HL-60/S4 (cell line): ENCODE data around the gene GCDH.

Source experiments
- in situ Hi-C: fragments of 300-500 bp; cut with MboI; formaldehyde crosslinking; loops from 2 replicates; pipeline ENCODE4 v1.14.3; 2022; ENCODE audit warnings: low sequenced_read_pairs

Gene GCDH

GRCh38 chr19:12938779-12939601, 48.0 kb downstream of the GCDH start:
- in situ Hi-C loops, result no loop called here

DNA sequence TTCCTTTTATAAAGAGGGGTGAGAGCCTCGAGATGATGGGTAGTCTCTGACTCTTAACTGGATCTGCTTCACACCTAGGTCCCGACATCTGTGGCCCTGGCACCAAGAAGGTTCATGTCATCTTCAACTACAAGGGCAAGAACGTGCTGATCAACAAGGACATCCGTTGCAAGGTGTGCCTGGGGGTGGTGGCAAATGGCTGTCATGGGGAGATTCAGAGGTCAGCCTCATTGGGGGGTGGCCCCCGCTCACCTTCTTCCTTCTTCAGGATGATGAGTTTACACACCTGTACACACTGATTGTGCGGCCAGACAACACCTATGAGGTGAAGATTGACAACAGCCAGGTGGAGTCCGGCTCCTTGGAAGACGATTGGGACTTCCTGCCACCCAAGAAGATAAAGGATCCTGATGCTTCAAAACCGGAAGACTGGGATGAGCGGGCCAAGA, 49.0 kb downstream of the GCDH start:
- in situ Hi-C loops, result no loop called here

GRCh38 chr19:12940897-12941296, 49.9 kb downstream of the GCDH start:
- in situ Hi-C loops, result no loop called here

GRCh38 chr19:12943437-12944044, 52.6 kb downstream of the GCDH start:
- in situ Hi-C loops, result no loop called here

DNA sequence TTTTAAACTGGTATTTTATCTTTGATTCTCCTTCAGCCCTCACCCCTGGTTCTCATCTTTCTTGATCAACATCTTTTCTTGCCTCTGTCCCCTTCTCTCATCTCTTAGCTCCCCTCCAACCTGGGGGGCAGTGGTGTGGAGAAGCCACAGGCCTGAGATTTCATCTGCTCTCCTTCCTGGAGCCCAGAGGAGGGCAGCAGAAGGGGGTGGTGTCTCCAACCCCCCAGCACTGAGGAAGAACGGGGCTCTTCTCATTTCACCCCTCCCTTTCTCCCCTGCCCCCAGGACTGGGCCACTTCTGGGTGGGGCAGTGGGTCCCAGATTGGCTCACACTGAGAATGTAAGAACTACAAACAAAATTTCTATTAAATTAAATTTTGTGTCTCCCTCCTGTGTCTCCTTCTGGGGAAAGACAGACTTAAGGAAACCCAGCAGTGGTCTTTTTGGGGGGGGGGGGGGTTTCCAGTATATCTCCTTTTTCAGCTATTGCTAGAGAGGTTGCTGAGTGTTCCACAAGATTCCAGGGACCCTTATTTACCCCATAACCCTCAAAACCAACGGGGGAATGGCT, 53.2 kb downstream of the GCDH start:
- in situ Hi-C loops, result no loop called here

DNA sequence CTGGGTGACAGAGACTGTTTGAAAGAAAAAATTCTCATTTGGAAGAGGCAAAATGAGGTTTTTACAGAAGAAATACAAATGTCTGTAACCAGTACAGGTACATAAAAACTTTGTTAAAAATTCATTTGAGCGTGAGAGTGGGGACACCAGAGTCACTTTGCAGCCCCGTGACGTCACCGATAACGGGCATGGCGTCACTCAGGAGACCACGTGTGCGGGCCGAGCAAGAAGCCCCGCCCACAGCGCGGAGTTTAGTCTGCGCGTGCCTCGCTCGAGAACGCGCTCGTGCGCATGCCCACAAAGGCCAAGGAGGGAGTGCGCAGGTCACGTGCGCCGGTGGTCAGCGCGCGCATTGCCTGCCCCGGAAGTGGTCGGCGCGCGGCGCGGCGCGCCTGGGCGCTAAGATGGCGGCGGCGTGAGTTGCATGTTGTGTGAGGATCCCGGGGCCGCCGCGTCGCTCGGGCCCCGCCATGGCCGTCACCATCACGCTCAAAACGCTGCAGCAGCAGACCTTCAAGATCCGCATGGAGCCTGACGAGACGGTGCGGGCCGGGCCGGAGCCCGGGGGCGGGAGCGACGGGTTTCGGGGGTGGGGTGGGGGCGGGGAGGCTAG, 54.6 kb downstream of the GCDH start, which contains the start of gene RAD23A:
Gene RAD23A, plus strand, starts transcription at position 384 of the 613 bp plus-strand sequence. Its CDS starts 87 bp downstream, at position 471.
- in situ Hi-C loops, result no loop called here

- in situ Hi-C loops, result no loop called here
Measured at GRCh38 chr19:12946092-12946721, 55.2 kb downstream of the GCDH start.

DNA sequence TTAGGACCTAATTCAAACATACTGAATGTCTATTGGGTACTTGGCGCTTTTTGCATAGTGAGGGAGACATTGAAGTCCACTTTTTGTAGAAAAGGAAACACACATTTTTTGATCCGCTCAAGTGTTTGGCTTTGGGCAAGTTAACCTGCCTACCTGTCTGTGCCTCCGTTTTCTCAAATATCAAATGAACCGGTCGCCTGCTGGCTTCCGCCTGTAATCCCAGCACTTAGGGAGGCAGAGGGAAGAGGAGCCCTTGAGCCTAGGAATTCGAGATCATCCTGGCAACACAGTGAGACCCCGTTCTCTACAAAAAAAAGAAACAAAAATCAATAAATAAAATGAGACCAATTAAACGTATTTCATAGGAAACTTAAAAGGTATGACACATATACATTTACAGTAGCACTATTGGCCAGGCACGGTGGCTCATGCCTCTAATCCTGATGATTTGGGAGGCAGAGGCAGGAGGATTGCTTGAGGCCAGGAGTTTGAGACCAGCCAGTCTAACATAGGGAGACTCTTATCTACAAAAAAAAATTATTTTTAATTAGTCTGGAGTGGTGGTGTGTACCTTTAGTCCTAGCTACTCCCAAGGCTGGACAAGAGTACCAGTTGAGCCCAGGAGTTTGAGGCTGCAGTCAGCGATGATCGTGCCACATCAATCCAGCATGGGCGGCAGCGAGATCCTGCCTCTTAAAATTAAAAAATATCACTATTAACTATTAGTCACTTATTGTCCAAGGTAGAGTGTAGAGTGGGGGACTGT, 56.0 kb downstream of the GCDH start:
- in situ Hi-C loops, result no loop called here

GRCh38 chr19:12947702-12948611, 57.0 kb downstream of the GCDH start:
- in situ Hi-C loops, result no loop called here

GRCh38 chr19:12948612-12949362, 57.8 kb downstream of the GCDH start:
- in situ Hi-C loops, result no loop called here
